Adrenal gland (tissue), 5 donors: ENCODE measurements around the gene PSMG1.

Experiments
- POLR2A ChIP-seq, 2 donors: fragments of 450-650 bp; IDR thresholded peaks; one replicate each; pipeline ENCODE4 v1.6.1; 2017; ENCODE audit warnings: antibody characterized with exemption in 2 of 2, mild to moderate bottlenecking in 2 of 2, moderate library complexity in 1 of 2
- TF ChIP-seq, protein P1 (sequence below), 6 experiments: fragments of 450-650 bp in 4 of 6; fragments of 200-600 bp in 2 of 6; sonication (generic) in 1 of 6; IDR thresholded peaks; 1 replicate in 5 of 6; 2 replicates in 1 of 6; pipeline versions ENCODE4 v1.5.1 to v1.8.0; 2016 to 2021; ENCODE audit warnings: antibody characterized with exemption in 6 of 6, mild to moderate bottlenecking in 2 of 6, moderate library complexity in 1 of 6
- donor health status: DM: no; HTN: no; CAD: no.

DNA sequence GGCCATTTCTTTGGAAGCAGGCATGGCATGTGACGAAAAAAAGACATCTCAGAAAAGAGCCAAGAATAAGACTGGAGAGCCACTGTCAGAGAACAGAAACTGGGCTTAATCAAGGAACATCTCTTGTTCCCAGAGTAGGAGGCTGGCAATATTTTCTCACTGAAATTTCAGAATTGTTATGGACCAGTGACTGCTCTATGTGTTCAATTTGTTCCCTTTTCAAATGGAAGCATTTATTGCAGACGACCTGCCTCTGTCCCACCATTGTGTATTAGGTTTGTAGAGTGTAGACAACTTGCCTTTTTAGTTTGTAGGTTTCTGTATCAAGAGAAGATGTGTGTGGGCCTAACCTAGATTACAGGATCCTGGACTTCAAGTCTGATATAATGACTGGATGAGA is 18.7 kb downstream of the PSMG1 start:
- TF ChIP-seq POLR2A (IDR thresholded peaks at IDR 0.05): no peak
- TF ChIP-seq, protein P1, sequence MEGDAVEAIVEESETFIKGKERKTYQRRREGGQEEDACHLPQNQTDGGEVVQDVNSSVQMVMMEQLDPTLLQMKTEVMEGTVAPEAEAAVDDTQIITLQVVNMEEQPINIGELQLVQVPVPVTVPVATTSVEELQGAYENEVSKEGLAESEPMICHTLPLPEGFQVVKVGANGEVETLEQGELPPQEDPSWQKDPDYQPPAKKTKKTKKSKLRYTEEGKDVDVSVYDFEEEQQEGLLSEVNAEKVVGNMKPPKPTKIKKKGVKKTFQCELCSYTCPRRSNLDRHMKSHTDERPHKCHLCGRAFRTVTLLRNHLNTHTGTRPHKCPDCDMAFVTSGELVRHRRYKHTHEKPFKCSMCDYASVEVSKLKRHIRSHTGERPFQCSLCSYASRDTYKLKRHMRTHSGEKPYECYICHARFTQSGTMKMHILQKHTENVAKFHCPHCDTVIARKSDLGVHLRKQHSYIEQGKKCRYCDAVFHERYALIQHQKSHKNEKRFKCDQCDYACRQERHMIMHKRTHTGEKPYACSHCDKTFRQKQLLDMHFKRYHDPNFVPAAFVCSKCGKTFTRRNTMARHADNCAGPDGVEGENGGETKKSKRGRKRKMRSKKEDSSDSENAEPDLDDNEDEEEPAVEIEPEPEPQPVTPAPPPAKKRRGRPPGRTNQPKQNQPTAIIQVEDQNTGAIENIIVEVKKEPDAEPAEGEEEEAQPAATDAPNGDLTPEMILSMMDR (IDR thresholded peaks at IDR 0.05): no peak
